OCI-LY3 (cell line): Measurements from ENCODE around the gene BPIFA3.

Experiments
- EZH2phosphoT487 ChIP-seq: fragments of 200-600 bp; shearing (Covaris generic); IDR thresholded peaks from 2 replicates; pipeline ENCODE4 v1.6.1; 2018; ENCODE audit warnings: antibody characterized with exemption, mixed run types, low read depth
- TF ChIP-seq, protein P1 (sequence below): fragments of 200-600, 300-600 bp; sonication (generic); IDR thresholded peaks from 2 replicates; pipeline ENCODE4 v1.5.1; 2014; ENCODE audit warnings: antibody characterized with exemption, low read length, low read depth

DNA sequence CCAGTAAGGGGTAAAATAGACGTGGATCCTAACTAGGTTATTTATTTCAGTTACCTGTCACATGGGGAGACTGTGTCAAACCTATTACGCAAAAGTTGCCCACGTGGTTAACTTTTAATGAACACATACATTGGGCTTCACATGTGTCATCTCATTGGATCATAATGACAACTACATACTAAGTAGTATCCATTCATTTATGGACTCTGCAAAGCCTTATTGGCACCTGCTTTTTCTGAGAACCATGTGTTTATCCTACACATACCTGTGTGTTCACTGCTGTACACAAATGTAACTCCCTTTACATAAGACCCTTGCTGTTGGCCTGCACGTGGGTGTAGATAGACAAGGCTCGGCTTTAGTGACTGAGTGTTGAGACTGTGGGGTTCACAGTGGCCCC, 23.8 kb downstream of the BPIFA3 start:
- TF ChIP-seq, protein P1, sequence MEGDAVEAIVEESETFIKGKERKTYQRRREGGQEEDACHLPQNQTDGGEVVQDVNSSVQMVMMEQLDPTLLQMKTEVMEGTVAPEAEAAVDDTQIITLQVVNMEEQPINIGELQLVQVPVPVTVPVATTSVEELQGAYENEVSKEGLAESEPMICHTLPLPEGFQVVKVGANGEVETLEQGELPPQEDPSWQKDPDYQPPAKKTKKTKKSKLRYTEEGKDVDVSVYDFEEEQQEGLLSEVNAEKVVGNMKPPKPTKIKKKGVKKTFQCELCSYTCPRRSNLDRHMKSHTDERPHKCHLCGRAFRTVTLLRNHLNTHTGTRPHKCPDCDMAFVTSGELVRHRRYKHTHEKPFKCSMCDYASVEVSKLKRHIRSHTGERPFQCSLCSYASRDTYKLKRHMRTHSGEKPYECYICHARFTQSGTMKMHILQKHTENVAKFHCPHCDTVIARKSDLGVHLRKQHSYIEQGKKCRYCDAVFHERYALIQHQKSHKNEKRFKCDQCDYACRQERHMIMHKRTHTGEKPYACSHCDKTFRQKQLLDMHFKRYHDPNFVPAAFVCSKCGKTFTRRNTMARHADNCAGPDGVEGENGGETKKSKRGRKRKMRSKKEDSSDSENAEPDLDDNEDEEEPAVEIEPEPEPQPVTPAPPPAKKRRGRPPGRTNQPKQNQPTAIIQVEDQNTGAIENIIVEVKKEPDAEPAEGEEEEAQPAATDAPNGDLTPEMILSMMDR = no peak
- no peak for TF ChIP-seq EZH2phosphoT487
